IMR-90 (cell line): ENCODE measurements around the gene MPL. TPM values are rescaled to one million over a fixed set of nuclear protein-coding genes. Genes with fewer than 3 reads are reported as not detected.

Experiments used
- ATAC-seq: fragments of 200-7000 bp; cut with Tn5 transposase; 2 replicates; pipeline ENCODE4 v1.9.1; 2020; ENCODE audit warnings: low read depth, mild to moderate bottlenecking, moderate library complexity
- BruUV-seq: library from RNA; stranded (reverse); fragments of 400-500 nt; replicated peaks from 2 replicates; lab custom pipeline; 2021; lab: Mats Ljungman, UMichigan
- CTCF ChIA-PET: fragments of 300-600 bp; formaldehyde crosslinking; extraction: SDS; loops from one replicate; lab custom pipeline; 2021; ENCODE audit warnings: antibody characterized with exemption; lab: Yijun Ruan, JAX
- POLR2A ChIA-PET: fragments of 300-600 bp; sonication (Branson Sonifier 250); formaldehyde crosslinking; loops from one replicate; lab custom pipeline; 2022; ENCODE audit warnings: antibody characterized with exemption; ENCODE audit not compliant: unreplicated experiment; lab: Charles Lee
- DNase-seq: peaks from one replicate; pipeline ENCODE4 v3.0.0; 2013
- H2AFZ ChIP-seq: replicated peaks from 2 replicates; pipeline ENCODE3; 2013; ENCODE audit warnings: low read length, mild to moderate bottlenecking; ENCODE audit not compliant: poor library complexity
- H2AK5ac ChIP-seq: 2 replicates; pipeline ENCODE4 v1.6.1; 2013; ENCODE audit warnings: low read depth, low read length, inconsistent platforms
- H2AK9ac ChIP-seq: replicated peaks from 2 replicates; pipeline ENCODE3; 2013; ENCODE audit warnings: mild to moderate bottlenecking, low read depth, low read length, moderate library complexity; ENCODE audit not compliant: poor library complexity
- H2BK120ac ChIP-seq: 2 replicates; pipeline ENCODE4 v1.6.1; 2013; ENCODE audit warnings: low read depth, low read length, inconsistent platforms
- H2BK15ac ChIP-seq: 3 replicates; pipeline ENCODE4 v1.6.1; 2013; ENCODE audit warnings: low read depth, low read length, inconsistent platforms
- H2BK20ac ChIP-seq: 2 replicates; pipeline ENCODE4 v1.6.1; 2013; ENCODE audit warnings: low read depth, mild to moderate bottlenecking, inconsistent platforms, low read length, moderate library complexity
- H2BK5ac ChIP-seq: 2 replicates; pipeline ENCODE4 v1.6.1; 2013; ENCODE audit warnings: mild to moderate bottlenecking, low read depth, low read length, inconsistent platforms; ENCODE audit not compliant: poor library complexity, severe bottlenecking
- H3K14ac ChIP-seq: replicated peaks from 2 replicates; pipeline ENCODE4 v1.6.1; 2013; ENCODE audit warnings: low read depth, low read length, inconsistent platforms
- H3K18ac ChIP-seq: 2 replicates; pipeline ENCODE4 v1.6.1; 2013; ENCODE audit warnings: low read depth, low read length, control low read depth
- H3K23ac ChIP-seq: 2 replicates; pipeline ENCODE4 v1.6.1; 2013; ENCODE audit warnings: low read depth, low read length, inconsistent platforms
- H3K27ac ChIP-seq: 2 replicates; pipeline ENCODE4 v1.5.1; 2013; ENCODE audit warnings: mild to moderate bottlenecking, control low read depth, low read length; ENCODE audit not compliant: insufficient read depth
- H3K27me3 ChIP-seq: 2 replicates; pipeline ENCODE4 v1.6.1; 2013; ENCODE audit warnings: low read length; ENCODE audit not compliant: control insufficient read depth, insufficient read depth
- H3K36me3 ChIP-seq: 2 replicates; pipeline ENCODE4 v1.6.1; 2013; ENCODE audit warnings: low read length, mixed read lengths; ENCODE audit not compliant: control insufficient read depth, insufficient read depth
- H3K4ac ChIP-seq: 2 replicates; pipeline ENCODE4 v1.6.1; 2013; ENCODE audit warnings: low read depth, low read length, inconsistent platforms
- H3K4me1 ChIP-seq: 2 replicates; pipeline ENCODE4 v1.6.1; 2013; ENCODE audit warnings: low read length, mixed read lengths; ENCODE audit not compliant: control insufficient read depth, insufficient read depth
- H3K4me2 ChIP-seq: 2 replicates; pipeline ENCODE4 v1.6.1; 2013; ENCODE audit warnings: low read depth, mild to moderate bottlenecking, control low read depth, low read length, moderate library complexity
- H3K4me3 ChIP-seq: 2 replicates; pipeline ENCODE4 v1.5.1; 2013; ENCODE audit warnings: low read depth, mild to moderate bottlenecking, control low read depth, low read length, moderate library complexity; ENCODE audit not compliant: insufficient read depth
- H3K56ac ChIP-seq: 2 replicates; pipeline ENCODE4 v1.6.1; 2013; ENCODE audit warnings: low read length, inconsistent platforms; ENCODE audit not compliant: insufficient read depth; ENCODE audit errors: extremely low read depth
- H3K79me1 ChIP-seq, 2 experiments: 2 replicates each; pipeline ENCODE4 v1.6.1; 2013; ENCODE audit warnings: low read length in 2 of 2, inconsistent platforms in 1 of 2, low read depth in 1 of 2
- H3K9ac ChIP-seq: 2 replicates; pipeline ENCODE4 v1.6.1; 2013; ENCODE audit warnings: low read depth, low read length, control low read depth
- H3K9me1 ChIP-seq: 2 replicates; pipeline ENCODE4 v1.6.1; 2013; ENCODE audit warnings: low read length, inconsistent platforms; ENCODE audit not compliant: insufficient read depth
- H3K9me3 ChIP-seq: 2 replicates; pipeline ENCODE4 v1.6.1; 2013; ENCODE audit warnings: low read length; ENCODE audit not compliant: control insufficient read depth, insufficient read depth
- H4K20me1 ChIP-seq: 2 replicates; pipeline ENCODE4 v1.6.1; 2013; ENCODE audit warnings: low read length, inconsistent platforms; ENCODE audit not compliant: insufficient read depth
- H4K5ac ChIP-seq: 2 replicates; pipeline ENCODE4 v1.6.1; 2013; ENCODE audit warnings: mild to moderate bottlenecking, low read depth, low read length, control low read depth
- H4K8ac ChIP-seq, 2 experiments: 2 replicates each; pipeline ENCODE4 v1.6.1; 2013; ENCODE audit warnings: low read depth in 2 of 2, low read length in 2 of 2, control low read depth in 1 of 2, inconsistent platforms in 1 of 2
- H4K91ac ChIP-seq: 2 replicates; pipeline ENCODE4 v1.6.1; 2013; ENCODE audit warnings: low read depth, low read length, inconsistent platforms; ENCODE audit not compliant: insufficient read depth
- BHLHE40 ChIP-seq: fragments of 150-350 bp; IDR thresholded peaks from 2 replicates; pipeline ENCODE4 v1.6.1; 2016; ENCODE audit warnings: mild to moderate bottlenecking, low read depth, low read length
- CEBPB ChIP-seq: IDR thresholded peaks from 2 replicates; pipeline ENCODE4 v1.6.1; 2012; ENCODE audit warnings: low read depth, low read length, improper control_type of control experiment
- CHD1 ChIP-seq: IDR thresholded peaks from 2 replicates; pipeline ENCODE4 v1.6.1; 2012; ENCODE audit warnings: low read depth, low read length, improper control_type of control experiment
- FOS ChIP-seq: fragments of 150-350 bp; IDR thresholded peaks from 2 replicates; pipeline ENCODE4 v1.6.1; 2016; ENCODE audit warnings: low read depth, low read length
- MAFK ChIP-seq: IDR thresholded peaks from 2 replicates; pipeline ENCODE4 v1.6.1; 2012; ENCODE audit warnings: low read depth, low read length, improper control_type of control experiment
- MAZ ChIP-seq: IDR thresholded peaks from 2 replicates; pipeline ENCODE4 v1.6.1; 2012; ENCODE audit warnings: low read depth, mild to moderate bottlenecking, low read length, improper control_type of control experiment, moderate library complexity, borderline replicate concordance
- MXI1 ChIP-seq: IDR thresholded peaks from 2 replicates; pipeline ENCODE4 v1.6.1; 2012; ENCODE audit warnings: low read depth, mild to moderate bottlenecking, low read length, moderate library complexity, borderline replicate concordance
- NFE2L2 ChIP-seq: fragments of 150-350 bp; IDR thresholded peaks from 2 replicates; pipeline ENCODE4 v1.6.1; 2016; ENCODE audit warnings: low read depth, mild to moderate bottlenecking, low read length
- POLR2A ChIP-seq: IDR thresholded peaks from 2 replicates; pipeline ENCODE4 v1.6.1; 2012; ENCODE audit warnings: mild to moderate bottlenecking, low read depth, low read length
- RAD21 ChIP-seq: IDR thresholded peaks from 2 replicates; pipeline ENCODE4 v1.6.1; 2012; ENCODE audit warnings: low read length, improper control_type of control experiment
- RCOR1 ChIP-seq: IDR thresholded peaks from 2 replicates; pipeline ENCODE4 v1.6.1; 2012; ENCODE audit warnings: mild to moderate bottlenecking, low read length, improper control_type of control experiment; ENCODE audit not compliant: insufficient replicate concordance
- RFX5 ChIP-seq: IDR thresholded peaks from 2 replicates; pipeline ENCODE4 v1.8.0; 2012; ENCODE audit warnings: low read depth, mild to moderate bottlenecking, low read length, moderate library complexity
- SMC3 ChIP-seq: fragments of 150-350 bp; IDR thresholded peaks from 2 replicates; pipeline ENCODE4 v1.6.1; 2016; ENCODE audit warnings: low read depth, mild to moderate bottlenecking, antibody characterized with exemption, low read length, moderate library complexity
- WGBS, 2 experiments: methylation state at CpG; one replicate each; pipeline versions ENCODE4 v1.1.5 to v1.1.7; 2013; ENCODE audit warnings: missing lambda C conversion rate in 2 of 2; ENCODE audit not compliant: insufficient read length in 1 of 2; ENCODE audit errors: extremely low coverage in 2 of 2; 5-methylcytosine and 5-hydroxymethylcytosine counted together
- dilution Hi-C: fragments of 300-500 bp; cut with HindIII; formaldehyde crosslinking; loops from one replicate; pipeline ENCODE4 v1.14.3; 2018; ENCODE audit warnings: low sequenced_read_pairs; ENCODE audit not compliant: unreplicated experiment
- in situ Hi-C: fragments of 300-500 bp; cut with MboI; formaldehyde crosslinking; loops from 3 replicates; pipeline ENCODE4 v1.14.3; 2019; ENCODE audit warnings: low sequenced_read_pairs, inconsistent platforms, mixed read lengths
- intact Hi-C: fragments of 100-400 bp; cut with micrococcal nuclease; formaldehyde crosslinking; loops from 2 replicates; pipeline ENCODE4 v1.10.0; 2022
- polyA plus RNA-seq, 3 experiments: library from polyadenylated mRNA; depleted of rRNA; stranded (reverse); fragments of >200 nt; gene quantifications; 2 replicates each; pipeline ENCODE4 v1.2.3, GENCODE V29; 2012; ENCODE audit warnings: low replicate concordance in 1 of 3
- total RNA-seq: library from RNA; depleted of rRNA; stranded (reverse); fragments of >200 nt; gene quantifications from 2 replicates; pipeline ENCODE4 v1.2.3, GENCODE V29; 2012
- TF ChIP-seq, protein P1 (sequence below): fragments of 150-350 bp; IDR thresholded peaks from 2 replicates; pipeline ENCODE4 v1.6.1; 2016; ENCODE audit warnings: low read depth, mild to moderate bottlenecking, low read length, moderate library complexity, borderline replicate concordance
- TF ChIP-seq, protein P2 (sequence below): conservative IDR thresholded peaks from 2 replicates; pipeline ENCODE4 v1.5.1; 2012; ENCODE audit warnings: mild to moderate bottlenecking, low read depth, low read length, improper control_type of control experiment
- TF ChIP-seq, protein P3 (sequence below): fragments of 150-350 bp; IDR thresholded peaks from 2 replicates; pipeline ENCODE4 v1.6.1; 2017; ENCODE audit warnings: mild to moderate bottlenecking, antibody characterized with exemption, low read length, low read depth

Gene MPL
- total and polyA plus RNA-seq, 2 of the 4 experiments (the other 2 are of a cell fraction) = 0.12 TPM; not detected in 1

DNA sequence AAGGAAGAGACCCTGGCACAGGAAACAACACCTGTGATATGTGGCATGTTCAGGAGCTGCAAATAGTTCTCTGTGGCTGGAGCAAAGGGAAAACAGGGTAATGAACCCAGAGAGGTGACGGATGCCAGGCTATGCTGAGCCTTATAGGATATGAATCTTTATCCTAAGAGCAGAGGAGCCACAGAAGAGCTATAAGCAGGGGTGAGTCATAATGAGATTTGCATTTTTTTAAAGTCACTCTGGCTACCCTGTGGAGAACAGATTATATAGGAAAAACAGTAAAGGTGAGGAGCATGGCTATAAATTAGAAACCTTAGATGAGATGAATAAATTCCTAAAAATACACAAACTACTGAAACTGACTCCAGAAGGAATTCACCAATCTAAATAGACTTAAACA lies 12.8 kb upstream of the MPL start:
- no TSS peak for BruUV-seq
- dilution Hi-C loops = no loop called here

More for the DNA sequence above, 12.8 kb upstream of the MPL start:
- Histone ChIP-seq H4K8ac (no peak overlapping the region), H3K9ac (no peak overlapping the region), H2BK5ac (no peak overlapping the region), H3K4me1 (peaks cover 2% of the 10 kb centered on the region), H3K36me3 (no peaks in the 10 kb centered on the region), H3K18ac (no peak overlapping the region), H4K20me1 (no peaks in the 10 kb centered on the region), H3K9me3 (peaks cover 2% of the 10 kb centered on the region), H3K56ac (no peak overlapping the region), H4K91ac (no peak overlapping the region), H3K79me1 (no peaks in the 10 kb centered on the region), H3K27me3 (no peaks in the 10 kb centered on the region), H3K4ac (no peak overlapping the region), H2BK15ac (no peak overlapping the region), H3K4me3 (no peak overlapping the region), H3K4me2 (no peak overlapping the region), H3K23ac (no peak overlapping the region), H2BK20ac (no peak overlapping the region), H3K14ac (no peak overlapping the region), H2AK9ac (no peak overlapping the region), H3K9me1 (peaks cover 2% of the 10 kb centered on the region; the same call in 1 of the 2 replicates), H4K5ac (no peak overlapping the region), H2BK120ac (no peak overlapping the region), H2AK5ac (no peak overlapping the region), H3K27ac (no peak overlapping the region), H2AFZ (no peak overlapping the region)
- intact Hi-C loops = no loop called here
- ChIA-PET CTCF (no interaction called here), POLR2A (no interaction called here)
- no peak for TF ChIP-seq POLR2A
- TF ChIP-seq, protein P1, sequence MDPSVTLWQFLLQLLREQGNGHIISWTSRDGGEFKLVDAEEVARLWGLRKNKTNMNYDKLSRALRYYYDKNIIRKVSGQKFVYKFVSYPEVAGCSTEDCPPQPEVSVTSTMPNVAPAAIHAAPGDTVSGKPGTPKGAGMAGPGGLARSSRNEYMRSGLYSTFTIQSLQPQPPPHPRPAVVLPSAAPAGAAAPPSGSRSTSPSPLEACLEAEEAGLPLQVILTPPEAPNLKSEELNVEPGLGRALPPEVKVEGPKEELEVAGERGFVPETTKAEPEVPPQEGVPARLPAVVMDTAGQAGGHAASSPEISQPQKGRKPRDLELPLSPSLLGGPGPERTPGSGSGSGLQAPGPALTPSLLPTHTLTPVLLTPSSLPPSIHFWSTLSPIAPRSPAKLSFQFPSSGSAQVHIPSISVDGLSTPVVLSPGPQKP = no peak
- TF ChIP-seq SMC3 = no peak
- TF ChIP-seq, protein P2, sequence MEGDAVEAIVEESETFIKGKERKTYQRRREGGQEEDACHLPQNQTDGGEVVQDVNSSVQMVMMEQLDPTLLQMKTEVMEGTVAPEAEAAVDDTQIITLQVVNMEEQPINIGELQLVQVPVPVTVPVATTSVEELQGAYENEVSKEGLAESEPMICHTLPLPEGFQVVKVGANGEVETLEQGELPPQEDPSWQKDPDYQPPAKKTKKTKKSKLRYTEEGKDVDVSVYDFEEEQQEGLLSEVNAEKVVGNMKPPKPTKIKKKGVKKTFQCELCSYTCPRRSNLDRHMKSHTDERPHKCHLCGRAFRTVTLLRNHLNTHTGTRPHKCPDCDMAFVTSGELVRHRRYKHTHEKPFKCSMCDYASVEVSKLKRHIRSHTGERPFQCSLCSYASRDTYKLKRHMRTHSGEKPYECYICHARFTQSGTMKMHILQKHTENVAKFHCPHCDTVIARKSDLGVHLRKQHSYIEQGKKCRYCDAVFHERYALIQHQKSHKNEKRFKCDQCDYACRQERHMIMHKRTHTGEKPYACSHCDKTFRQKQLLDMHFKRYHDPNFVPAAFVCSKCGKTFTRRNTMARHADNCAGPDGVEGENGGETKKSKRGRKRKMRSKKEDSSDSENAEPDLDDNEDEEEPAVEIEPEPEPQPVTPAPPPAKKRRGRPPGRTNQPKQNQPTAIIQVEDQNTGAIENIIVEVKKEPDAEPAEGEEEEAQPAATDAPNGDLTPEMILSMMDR = no peak
- TF ChIP-seq, protein P3, sequence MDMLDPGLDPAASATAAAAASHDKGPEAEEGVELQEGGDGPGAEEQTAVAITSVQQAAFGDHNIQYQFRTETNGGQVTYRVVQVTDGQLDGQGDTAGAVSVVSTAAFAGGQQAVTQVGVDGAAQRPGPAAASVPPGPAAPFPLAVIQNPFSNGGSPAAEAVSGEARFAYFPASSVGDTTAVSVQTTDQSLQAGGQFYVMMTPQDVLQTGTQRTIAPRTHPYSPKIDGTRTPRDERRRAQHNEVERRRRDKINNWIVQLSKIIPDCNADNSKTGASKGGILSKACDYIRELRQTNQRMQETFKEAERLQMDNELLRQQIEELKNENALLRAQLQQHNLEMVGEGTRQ = no peak
- TF ChIP-seq RFX5 = no peak
- TF ChIP-seq RCOR1 = no peak
- no peak for TF ChIP-seq NFE2L2
- no peak for TF ChIP-seq MAZ
- TF ChIP-seq RAD21 = no peak
- no peak for TF ChIP-seq BHLHE40
- TF ChIP-seq MXI1 = no peak
- no peak for TF ChIP-seq MAFK
- no peak for TF ChIP-seq CHD1
- TF ChIP-seq CEBPB = no peak
- no peak for TF ChIP-seq FOS
- no CpG with 5 or more reads among the region's 1 CpG for WGBS, 2 experiments
- in situ Hi-C loops = no loop called here
- DNase-seq (no peak), ATAC-seq (no peak)
